Measurements from ENCODE around the gene BRD4.
"Not testable (repeated sequence)": the region's sequence is repeated elsewhere in the genome, so short reads cannot be mapped to it uniquely, and the experiment has no call there.

- TF ChIP-seq CBX1 (IDR thresholded peaks at IDR 0.05; ENCODE audit: low read depth); CTCF (CRISPR knock-in tag; IDR thresholded peaks at IDR 0.05); HBP1 (CRISPR knock-in tag; IDR thresholded peaks at IDR 0.05; ENCODE audit: low read depth); ZBTB10 (CRISPR knock-in tag; IDR thresholded peaks at IDR 0.05; ENCODE audit: borderline replicate concordance); ZNF549 (CRISPR knock-in tag; IDR thresholded peaks at IDR 0.05): not testable (repeated sequence)
These were observed 20.2 kb upstream of the BRD4 start for GRCh38 chr19:15352535-15352934.
